C4-2B (cell line): ENCODE data around the gene WDR82.

Source experiments
- ZFX ChIP-seq: fragments of 450-650 bp; IDR thresholded peaks from 2 replicates; pipeline ENCODE4 v1.6.1; 2017
- TF ChIP-seq, protein P1 (sequence below): fragments of 450-650 bp; conservative IDR thresholded peaks from 2 replicates; pipeline ENCODE4 v1.5.1; 2017; ENCODE audit warnings: mild to moderate bottlenecking

DNA sequence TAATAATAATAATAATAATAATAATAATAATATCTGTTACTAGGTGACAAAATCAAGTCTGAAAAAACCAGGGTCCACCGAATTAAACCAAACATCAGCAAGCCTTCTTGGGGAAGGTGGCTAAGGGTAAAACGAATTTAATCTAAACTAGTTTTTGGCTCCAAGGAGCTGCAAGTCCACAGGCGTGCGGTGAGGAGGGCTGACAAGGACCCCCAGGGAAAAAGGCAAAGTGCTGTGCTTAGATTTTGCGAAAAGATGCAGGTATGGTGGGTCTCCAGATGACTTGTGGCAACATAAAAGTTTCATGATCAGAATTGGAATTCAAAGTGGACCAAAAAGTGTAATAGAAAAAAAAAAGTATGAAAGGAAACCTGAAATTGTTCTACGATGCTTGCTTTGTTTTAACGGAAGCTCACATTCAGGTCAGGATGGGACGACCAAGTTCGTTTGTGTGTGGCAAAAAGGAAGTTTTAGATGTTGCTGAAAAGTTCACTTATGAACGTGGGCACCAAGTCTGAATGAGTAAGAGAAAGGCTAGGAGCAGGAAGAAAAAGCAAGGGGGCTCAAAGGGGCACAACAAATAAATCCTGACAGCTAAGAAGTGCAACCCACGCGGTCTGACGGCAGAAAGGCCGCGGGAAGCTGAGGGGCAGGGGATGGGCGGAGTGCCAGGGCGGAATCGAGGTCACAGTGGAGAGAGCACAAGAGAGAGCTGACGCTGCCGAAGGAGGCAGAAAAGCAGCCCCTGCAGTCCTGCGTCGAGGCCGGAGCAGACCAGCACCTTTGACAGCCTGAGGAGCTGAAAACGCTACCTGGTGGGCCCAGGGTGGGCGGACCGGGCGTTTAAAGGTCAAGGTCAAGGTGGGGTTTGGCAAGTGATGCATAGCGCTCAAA is 1.1 kb downstream of the WDR82 start:
- TF ChIP-seq, protein P1, sequence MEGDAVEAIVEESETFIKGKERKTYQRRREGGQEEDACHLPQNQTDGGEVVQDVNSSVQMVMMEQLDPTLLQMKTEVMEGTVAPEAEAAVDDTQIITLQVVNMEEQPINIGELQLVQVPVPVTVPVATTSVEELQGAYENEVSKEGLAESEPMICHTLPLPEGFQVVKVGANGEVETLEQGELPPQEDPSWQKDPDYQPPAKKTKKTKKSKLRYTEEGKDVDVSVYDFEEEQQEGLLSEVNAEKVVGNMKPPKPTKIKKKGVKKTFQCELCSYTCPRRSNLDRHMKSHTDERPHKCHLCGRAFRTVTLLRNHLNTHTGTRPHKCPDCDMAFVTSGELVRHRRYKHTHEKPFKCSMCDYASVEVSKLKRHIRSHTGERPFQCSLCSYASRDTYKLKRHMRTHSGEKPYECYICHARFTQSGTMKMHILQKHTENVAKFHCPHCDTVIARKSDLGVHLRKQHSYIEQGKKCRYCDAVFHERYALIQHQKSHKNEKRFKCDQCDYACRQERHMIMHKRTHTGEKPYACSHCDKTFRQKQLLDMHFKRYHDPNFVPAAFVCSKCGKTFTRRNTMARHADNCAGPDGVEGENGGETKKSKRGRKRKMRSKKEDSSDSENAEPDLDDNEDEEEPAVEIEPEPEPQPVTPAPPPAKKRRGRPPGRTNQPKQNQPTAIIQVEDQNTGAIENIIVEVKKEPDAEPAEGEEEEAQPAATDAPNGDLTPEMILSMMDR = no peak
- TF ChIP-seq ZFX = no peak
